NOMO-1 (cell line): ENCODE data around the gene ASAP3.

ENCODE experiments used
- DNase-seq, 2 experiments: peaks; one replicate each; lab custom pipeline; 2025; ENCODE audit not compliant: unreplicated experiment in 2 of 2; lab: John Stamatoyannopoulos, UW

The ASAP3 gene

DNA sequence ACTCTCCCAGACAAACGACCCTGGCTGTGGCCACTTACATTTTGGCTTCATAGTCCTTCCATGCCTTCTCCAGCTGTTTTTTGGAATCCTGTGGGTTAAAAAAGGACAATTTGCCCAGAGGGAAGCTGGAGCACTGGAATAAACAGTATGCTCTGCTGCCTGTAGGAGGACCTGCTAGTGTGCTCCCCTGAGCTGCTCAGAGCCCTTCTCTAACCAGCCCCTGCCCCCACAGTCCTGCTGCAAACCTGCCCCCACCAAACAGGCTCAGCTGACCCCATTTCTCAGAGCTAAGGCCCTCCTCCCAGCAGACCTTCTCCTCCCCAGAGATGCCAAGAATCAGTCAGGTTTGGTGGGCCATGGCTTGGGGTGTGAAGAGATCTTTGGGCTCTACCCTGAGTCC, 32.5 kb downstream of the ASAP3 start:
- no peak for DNase-seq

GRCh38 chr1:23450894-23451293, 33.1 kb downstream of the ASAP3 start:
- DNase-seq, result no peak

DNA sequence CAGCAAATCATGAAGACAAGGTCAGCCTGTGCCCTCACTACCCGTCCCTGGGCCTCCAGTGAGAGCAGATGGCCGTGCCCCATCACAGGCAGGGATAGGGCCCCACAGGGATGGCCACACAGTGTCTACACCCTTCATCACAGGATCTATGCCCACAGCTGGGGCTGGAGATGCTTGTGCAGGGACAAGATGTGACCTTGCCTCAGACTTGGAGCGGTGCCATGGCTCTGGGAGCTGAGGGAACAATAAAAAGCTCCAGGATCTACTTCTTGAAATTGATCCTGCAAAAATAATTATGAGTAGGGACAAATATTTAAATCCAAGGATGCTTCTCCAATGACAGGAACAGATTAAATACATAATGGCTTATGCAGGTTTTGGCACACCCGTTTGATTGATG, 34.0 kb downstream of the ASAP3 start:
- DNase-seq, result no peak

GRCh38 chr1:23449306-23449705, 34.7 kb downstream of the ASAP3 start:
- DNase-seq, result no peak

DNA sequence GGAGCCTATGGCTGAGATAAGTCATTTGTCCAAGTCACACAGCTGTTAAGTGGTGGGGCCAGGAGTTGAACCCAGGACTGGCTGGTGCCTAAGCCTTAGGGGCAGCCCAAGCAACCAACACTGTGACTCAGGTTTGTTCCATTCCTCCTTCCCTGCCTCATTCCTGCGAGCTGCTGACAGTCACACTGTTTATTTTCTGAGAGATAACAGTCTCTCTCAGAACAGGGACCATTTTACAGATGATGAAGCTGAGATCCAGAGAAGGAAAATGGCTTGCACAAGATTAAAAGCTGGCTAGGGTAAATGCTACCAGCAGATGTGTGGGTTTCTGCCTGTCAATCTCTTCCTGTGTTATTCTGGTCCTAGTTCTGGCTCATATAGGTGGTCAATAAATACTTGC, 35.1 kb downstream of the ASAP3 start:
- DNase-seq, result no peak

GRCh38 chr1:23446661-23447310, 37.2 kb downstream of the ASAP3 start:
- no peak for DNase-seq

- DNase-seq, result no peak
These were observed 39.2 kb downstream of the ASAP3 start for GRCh38 chr1:23444596-23445390.

- no peak for DNase-seq
These were observed 39.9 kb downstream of the ASAP3 start for GRCh38 chr1:23444104-23444533.

DNA sequence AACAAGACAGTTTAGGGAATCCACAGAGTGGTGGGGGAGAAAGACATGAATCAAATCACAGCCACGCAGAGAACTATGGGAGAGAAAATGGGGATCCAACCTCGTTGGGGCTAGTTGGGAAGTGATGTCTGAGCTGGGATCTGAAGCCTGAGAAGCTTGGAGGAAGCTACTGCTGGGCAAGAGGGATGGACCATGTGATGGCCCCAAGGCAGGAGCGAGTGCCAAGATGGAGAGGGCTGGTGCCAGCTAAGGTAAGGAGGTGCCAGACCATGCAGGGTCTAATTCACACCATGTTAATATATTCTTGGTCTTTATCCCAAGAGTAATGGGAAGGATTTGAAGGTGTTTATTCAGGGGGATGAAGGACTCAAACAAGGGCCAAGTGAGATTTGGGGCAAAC, 41.2 kb downstream of the ASAP3 start:
- DNase-seq, result no peak

GRCh38 chr1:23441446-23442148, 42.4 kb downstream of the ASAP3 start:
- no peak for DNase-seq

DNA sequence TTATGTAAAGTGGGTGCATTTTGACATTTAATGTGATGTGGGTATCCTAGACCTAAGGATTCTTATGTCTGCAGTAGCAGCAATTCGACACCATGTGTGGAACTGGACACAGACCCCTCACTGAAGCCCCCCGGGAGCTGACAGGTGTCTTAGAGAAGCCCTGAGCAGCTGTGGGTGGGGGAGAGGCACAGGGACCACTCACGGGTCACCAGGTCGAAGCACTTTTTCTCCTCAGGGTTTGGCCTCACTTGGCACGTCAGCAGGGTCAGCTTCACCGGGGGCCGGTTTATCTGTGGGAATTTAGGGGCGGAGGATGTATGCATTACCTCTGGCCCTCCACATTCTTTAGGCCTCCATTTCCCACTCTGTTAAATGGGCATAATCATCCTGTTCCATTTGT, 45.4 kb downstream of the ASAP3 start:
- DNase-seq, result no peak

- DNase-seq, result no peak
These were observed 46.7 kb downstream of the ASAP3 start for GRCh38 chr1:23437355-23437664.

DNA sequence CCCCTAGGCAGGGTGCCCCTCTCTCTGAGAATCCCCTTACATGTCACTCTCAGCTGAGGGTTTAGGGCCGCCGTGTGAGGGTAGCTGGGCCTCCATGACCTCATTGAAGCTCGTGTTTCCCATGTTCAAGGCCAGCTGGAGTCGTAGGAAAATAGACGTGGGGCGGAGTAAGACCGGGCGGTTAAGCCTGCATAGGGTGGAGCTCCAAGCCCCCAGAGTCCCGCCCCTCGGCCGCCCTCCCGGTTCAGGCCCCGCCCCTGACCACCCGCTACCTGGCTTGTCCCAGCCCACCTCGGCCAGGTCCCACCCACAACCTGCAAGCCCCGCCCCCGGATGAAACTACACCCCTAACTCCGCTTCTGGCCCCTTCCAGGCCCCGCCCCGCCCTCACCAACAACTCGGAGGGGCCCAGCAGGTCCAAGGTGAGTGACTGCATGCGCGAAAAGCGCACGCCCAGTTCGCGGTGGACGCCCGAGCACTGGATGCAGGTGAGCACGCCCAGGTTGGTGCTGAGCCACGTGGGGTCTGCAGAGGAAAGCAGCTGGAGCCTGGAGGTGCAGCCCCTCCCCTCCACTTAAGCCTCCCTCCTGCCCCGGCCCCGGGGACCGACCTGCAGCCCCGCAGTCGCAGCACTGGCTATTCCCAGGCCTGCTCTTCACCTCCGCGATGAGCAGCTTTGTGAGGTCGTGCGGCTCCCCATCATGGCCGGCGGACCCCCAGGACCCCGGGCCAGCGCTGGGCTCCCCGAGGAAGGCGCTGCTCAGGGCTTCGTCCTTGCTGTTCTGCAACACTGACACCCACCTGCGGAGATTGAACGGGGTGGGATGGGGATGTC, 47.2 kb downstream of the ASAP3 start:
- no peak for DNase-seq

- DNase-seq, result no peak
These were observed 49.7 kb downstream of the ASAP3 start for GRCh38 chr1:23434260-23434775.

DNA sequence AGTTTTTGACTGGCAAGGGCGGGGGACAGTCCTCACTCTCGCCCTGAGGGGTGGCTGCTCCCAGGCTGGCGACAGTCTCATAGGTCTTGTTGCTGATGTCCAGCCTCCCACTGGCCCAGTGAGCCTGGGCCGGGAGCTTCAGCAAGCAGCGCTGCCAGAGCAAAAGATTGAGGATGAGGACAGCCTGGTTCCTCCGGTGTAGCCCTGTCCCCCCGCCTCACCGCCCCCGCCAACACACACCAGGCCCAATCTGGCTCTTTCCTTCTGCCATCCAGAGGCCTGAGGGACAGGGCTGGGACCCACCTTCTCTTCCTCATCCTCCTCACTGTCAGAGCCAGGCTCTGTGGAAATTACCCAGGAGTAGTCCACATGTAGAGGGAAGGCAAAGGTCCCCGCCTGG, 50.9 kb downstream of the ASAP3 start:
- no peak for DNase-seq

DNA sequence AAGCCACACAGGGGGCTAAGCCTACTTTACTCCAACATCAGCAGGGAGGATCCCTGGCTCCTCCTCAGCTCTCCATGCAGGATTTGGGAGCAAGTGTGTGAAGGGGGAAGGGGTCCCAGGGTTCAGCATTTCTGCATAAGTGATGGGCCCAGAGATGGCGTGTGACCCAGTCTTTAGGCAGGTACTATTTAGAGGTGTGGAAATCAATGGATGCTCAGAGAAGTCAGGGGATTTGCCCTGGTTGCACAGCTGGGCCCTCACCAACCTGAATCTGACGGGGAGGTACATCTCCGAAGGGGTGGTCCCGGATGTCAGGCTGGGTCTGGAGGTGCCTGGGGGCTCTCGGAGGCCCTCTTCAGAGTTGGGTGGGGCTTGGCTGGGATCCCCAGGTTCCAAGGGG, 52.5 kb downstream of the ASAP3 start:
- DNase-seq, result no peak

GRCh38 chr1:23430803-23431202, 53.2 kb downstream of the ASAP3 start:
- no peak for DNase-seq

DNA sequence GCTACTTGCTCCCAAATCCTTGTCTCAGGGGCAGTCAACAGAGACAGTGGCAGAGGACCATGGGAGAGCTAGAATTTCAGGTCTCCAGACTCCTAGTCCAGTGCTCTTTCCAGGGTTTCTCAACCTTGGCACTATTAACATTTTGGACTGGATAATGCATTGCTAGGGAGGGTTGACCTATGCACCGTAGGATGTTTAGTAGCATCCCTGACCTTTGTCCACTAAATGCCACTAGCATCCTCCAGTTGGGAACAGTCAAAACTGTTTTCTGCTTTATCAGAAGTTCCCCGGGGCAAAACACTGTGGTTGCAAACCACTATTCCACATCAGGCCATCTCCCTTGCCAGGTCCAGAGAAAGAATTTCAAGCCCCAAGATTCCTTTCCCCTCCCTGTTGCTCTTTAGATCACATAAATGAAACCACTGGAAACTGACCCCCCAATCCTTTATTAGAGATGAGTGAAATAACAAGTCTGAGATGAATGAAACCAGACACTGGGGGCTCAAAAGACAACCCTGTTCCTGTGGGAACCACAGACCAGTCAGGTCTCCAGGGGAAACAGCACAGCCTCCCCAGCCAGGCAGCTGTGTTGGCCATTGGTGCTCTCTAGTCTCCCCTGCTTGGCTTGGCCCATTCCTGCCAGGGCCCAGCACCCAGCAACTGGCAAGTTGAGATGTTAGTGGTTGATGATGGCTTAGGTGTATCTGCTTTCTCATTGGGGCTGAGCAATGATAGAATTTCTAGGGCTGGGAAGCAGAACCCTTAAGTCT, 55.7 kb downstream of the ASAP3 start:
- no peak for DNase-seq

DNA sequence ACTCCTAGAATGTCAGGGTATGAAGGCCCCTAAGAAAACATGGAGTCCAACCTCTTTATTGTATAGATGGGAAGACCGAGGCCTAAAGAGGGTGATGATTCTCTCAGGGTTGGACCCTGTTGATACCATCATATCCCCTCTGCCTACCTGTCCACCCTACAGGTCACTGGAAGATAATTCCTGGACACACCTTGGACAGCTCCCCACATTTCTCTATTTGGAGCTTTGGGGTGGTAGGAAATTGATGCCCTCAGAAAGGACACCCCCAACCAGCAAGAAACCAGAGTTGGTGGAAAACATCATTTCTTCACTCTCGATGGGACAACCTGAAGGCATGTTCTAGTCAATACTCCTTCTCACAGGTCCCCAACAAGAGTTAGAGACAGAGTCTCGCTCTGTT, 56.4 kb downstream of the ASAP3 start:
- no peak for DNase-seq

- no peak for DNase-seq
These were observed 57.2 kb downstream of the ASAP3 start for GRCh38 chr1:23426828-23427227.
